NOMO-1 (cell line): ENCODE results near the gene DPM3.
"Not testable (repeated sequence)": the region's sequence is repeated elsewhere in the genome, so short reads cannot be mapped to it uniquely, and the experiment has no call there.

Source experiments
- DNase-seq, 2 experiments: peaks; one replicate each; lab custom pipeline; 2025; ENCODE audit not compliant: unreplicated experiment in 2 of 2; lab: John Stamatoyannopoulos, UW

DPM3 gene

DNA sequence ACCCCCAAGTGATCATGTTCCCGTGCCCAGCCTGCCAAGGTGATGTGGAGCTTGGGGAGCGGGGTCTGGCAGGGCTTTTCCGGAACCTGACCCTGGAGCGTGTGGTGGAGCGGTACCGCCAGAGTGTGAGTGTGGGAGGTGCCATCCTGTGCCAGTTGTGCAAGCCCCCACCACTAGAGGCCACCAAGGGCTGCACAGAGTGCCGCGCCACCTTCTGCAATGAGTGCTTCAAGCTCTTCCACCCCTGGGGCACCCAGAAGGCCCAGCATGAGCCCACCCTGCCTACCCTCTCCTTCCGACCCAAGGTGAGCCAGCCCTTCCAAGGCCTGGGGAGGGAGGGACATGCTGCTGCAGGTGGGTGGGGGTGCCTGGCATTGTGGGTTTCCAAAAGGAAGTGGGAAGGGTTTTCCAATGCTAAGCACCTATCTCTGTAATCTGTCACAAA, 35.6 kb upstream of the DPM3 start:
- no peak for DNase-seq

DNA sequence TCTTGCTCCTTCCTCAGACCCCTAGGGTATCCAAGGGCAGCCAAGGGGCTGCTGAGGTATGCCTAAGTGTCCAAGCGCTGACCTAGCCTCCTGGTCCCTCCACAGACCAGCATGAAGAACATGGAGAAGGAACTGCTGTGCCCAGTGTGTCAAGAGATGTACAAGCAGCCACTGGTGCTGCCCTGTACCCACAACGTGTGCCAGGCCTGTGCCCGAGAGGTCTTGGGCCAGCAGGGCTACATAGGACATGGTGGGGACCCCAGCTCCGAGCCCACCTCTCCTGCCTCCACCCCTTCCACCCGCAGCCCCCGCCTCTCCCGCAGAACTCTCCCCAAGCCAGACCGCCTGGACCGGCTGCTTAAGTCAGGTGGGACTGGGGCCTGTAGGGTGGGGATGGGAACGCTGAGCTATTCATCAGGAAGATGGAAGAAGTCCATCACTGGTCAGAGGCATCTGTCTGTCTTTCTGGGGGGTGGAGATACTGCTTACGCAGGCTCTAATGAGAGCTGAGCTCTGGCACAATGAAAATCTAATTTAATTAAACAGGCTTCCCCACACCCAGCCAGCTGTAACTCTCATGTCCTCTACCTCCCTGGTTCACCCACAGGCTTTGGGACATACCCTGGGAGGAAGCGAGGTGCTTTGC, 35.1 kb upstream of the DPM3 start:
- no peak for DNase-seq

DNA sequence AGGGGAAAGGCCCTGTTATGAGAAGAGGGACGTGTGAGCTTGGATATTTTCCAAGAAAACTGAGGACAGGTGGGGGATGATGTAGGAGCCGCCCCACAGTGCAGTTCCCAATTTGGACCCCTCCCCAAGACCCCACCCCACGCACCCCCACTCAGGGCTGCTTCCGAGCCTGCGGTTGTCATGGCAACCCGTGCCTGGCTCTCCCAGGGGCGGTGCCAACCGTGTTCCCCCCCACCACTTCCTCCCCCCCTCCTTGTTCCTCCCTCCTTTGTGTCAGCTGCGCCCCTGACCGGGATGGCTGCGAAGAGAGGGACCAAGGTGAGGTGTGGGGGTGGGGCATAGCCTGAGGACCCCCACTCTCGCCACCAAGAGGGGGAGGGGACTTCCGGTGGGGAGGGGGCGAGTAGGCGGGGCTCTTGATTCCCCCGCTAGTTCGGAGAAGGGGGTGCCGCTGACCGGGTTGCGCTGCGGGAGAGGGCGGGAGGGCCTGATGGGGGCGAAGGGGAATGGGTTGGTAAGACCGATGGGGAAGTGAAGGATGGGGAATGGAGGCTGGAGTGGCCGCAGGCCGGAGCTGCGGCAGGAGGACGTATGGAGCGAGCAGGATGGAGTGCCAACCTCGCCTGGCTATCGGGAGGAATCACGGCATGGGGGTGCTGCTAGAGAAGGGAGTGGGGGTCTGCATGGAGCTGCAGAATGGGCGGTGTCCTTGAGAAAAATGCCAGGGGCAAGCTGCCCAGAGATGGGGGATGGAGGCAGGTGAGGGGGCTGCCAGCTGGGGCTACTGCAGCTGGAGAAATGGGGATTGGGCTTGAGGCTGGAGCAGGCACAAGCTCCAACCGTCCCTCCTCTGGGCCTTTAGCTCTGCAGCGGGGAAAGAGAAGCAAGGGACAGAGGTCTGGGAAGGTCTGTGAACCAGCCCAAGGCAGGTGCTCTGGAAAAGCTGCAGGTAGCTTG, 34.3 kb upstream of the DPM3 start:
- no peak for DNase-seq

DNA sequence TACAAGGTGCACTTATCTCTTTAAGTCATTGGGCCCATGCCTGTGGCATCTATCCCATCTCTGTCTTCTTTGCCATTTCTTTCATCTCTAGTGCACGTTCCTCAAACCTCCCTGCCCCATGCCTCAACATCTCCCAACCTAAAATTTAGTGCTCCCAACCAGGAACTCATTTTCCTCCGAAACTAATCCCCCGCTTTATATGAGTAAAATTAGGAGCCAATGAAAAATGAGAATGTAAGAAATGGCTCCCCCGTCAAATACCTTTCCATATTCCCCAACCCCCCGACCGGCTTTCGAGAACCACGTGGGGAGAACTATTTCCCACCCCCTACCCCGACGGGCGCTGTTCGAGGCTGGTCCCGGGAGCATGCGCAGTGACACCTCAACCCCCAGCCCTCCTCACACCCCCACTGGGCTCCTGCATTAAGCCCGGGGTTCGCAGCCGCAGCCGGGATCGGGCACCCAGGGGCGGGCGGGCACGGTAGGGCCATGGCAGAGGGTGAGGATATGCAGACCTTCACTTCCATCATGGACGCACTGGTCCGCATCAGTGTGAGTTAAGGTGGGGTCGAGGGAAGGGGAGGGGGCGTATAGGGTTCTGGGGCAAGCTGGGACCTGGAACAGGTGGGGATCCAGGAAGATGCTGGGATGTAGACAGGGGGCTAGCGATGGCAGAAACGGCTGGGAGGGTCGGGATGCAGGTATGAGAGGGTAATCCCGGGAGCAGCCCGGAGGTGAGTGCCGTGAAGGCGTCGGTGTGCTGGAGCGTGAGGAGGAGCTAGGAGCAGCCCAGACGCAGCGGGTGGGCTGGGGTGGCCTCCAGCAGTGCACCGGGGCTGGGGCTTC, 33.4 kb upstream of the DPM3 start, which contains the start of gene TRIM46:
Gene TRIM46 (plus strand): TSS at position 372 of the 846 bp plus-strand sequence. CDS start 118 bp downstream, at position 490.
- DNase-seq: no peak

DNA sequence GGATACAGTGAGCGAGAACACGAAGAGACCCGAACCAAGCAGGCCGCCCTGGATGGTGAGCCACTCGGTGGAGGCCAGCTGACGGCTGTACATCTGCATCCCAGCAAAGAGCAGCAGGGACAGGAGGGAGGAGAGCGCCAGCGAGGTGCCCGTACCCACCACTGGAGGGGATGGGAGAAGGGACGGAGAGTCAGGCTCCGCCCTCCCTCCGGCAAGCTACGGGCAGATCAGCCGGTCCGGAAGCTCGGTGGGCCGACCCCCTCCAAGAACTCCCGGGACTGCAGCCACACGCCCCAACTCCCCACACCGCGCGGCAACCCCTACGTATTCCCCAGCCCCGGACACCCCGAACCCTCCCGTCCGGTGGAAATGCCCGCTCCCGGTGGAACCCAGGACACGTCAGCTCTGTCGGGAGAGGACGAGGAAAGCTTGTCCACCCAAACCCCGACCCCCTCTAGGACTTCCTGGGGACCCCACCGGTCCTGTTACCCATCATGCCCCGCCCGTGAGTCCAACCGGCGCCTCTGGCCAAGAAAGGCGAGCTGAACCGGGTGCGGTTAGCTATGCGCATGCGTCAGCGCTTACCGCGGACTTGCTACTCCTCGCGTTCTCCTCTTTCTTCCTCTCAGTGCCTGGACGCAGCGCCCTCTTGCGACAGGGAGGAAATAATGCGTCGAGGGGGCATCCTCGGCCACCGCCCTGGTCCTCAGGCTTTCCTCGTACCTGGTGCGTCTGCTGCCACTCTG, 32.6 kb upstream of the DPM3 start, which contains the start of gene KRTCAP2:
Gene KRTCAP2 (minus strand): TSS at position 573 of the 746 bp plus-strand sequence. CDS start 80 bp downstream, at position 493.
- peak; percentile 86 to 96 for DNase-seq

GRCh38 chr1:155171836-155172731, 31.8 kb upstream of the DPM3 start:
- no peak for DNase-seq

- DNase-seq: no peak
Measured at GRCh38 chr1:155170806-155171205, 30.5 kb upstream of the DPM3 start.

DNA sequence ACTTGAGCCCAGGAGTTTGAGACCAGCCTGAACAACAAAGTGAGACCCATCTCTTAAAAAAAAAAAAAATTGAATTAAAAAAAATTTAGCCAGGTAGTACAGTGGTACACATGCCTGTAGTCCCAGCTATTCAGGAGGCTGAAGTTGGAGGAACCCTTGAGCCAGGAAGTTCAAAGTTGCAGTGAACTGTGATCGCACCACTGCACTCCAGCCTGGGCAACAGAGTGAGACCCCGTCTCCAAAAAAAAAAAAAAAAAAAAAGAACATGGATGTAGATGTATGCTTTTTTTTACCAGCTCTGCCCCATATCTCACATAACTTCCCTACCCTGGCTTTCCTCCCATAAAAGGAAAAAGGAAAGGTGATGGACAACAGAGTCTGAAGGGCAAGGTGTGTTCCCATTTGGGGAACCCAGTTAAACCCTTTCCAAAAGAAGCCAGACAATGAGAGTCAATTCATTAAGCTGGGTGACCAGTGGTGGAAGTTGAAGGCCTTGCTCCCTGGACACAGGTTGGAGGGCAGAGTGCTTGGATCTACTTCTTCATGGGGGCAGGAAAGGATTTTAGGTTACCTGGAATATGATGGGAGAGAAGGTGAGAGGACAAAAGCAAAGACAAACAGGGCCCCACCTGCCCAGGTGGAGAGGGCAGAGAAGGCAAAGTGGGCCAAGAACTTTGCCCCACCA, 29.9 kb upstream of the DPM3 start:
- no peak for DNase-seq

DNA sequence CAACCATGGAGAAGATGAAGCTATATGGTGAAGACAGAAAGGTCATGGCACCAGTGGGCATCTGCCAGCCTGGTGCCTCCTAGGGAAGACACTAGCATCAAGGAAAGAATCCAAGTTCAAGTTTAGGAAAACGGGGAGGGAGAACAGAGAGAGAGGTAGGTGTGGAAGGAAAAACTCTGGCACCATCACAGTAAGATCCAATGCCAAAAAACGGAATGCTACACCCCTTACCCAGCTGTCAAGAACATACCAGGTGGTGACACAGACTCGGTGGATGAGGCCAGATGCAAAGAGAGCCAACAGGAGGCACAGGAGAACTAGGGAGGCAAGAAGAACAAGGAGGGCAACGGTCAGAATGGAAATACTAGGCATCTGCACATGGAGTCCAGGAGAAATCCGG, 29.2 kb upstream of the DPM3 start:
- DNase-seq: no peak

- DNase-seq: no peak
Measured at GRCh38 chr1:155168456-155169210, 28.3 kb upstream of the DPM3 start.

GRCh38 chr1:155168105-155168445, 27.7 kb upstream of the DPM3 start:
- not testable (repeated sequence) for DNase-seq

DNA sequence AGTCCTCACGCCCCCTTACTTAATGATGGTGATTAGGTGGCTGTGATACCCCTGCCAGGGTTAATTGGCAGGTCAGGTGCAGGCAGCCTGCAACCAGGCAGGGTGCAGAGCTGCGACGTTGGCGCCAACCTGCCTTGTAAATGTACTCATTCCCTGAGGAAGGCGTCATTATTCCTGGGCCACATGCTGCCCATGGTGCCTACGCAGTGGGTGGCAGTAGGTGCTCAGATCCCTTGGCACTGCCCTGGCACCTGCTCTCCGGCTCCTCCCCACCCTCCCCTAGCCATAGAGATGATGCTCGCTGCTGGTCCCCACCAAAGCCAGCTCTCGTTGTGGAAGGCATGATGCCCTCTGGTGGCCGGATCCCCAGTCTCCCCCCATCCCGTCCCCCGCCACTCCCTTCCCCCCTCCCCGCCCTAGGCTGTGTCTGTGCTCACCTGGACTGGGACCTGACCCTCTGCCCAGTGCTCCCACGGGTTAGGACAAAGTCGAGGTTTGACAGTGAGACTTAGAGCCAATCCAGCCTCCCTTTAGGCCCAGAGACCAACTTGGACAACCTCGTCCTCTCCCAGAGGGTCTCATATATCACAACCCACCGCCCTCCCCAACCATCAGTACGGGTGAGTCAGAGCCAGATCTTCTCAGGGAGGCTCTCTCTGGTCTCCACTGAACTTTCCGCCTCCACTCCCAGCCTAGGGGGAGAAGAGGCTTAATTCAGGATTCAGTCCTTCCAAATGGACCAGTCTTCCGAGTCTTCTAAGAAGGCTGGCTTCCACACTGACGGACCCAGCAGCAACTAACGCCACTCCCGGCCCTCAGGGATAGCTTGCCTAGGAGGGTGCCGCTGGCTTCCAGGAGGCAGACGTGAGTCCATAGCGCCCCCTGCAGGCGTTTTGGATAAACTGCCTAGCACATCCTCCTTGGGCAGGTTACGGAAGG, 27.1 kb upstream of the DPM3 start:
- peak; percentile 69 to 86 for DNase-seq

GRCh38 chr1:155166471-155167165, 26.3 kb upstream of the DPM3 start:
- DNase-seq: no peak

GRCh38 chr1:155166051-155166470, 25.7 kb upstream of the DPM3 start:
- no peak for DNase-seq

DNA sequence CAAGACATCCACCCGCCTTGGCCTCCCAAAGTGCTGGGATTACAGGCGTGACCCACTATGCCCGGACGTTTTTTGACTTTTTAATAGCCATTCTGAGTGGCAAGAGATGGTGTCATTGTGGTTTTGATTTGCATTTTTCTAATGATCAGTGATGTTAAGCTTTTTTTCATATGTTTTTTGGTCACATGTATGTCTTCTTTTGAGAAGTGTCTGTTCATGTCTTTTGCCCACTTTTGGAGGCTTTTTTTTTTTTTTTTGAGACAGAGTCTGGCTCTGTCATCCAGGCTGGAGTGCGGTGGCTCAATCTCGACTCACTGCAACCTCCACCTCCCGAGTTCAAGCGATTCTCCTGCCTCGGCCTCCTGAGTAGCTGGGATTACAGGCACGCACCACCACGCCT, 24.3 kb upstream of the DPM3 start:
- not testable (repeated sequence) for DNase-seq

- DNase-seq: not testable (repeated sequence)
Measured at GRCh38 chr1:155163785-155164184, 23.5 kb upstream of the DPM3 start.
